ENCODE measurements around the gene KIF2C. TPM values are rescaled to one million over a fixed set of nuclear protein-coding genes. Genes with fewer than 3 reads are reported as not detected.

KIF2C gene
- polyA plus RNA-seq, 1 of the 3 experiments (the other 2 are of a cell fraction) = 20.7 TPM

GRCh38 chr1:44807364-44808062, 67.9 kb downstream of the KIF2C start (continued):
- TF ChIP-seq ZBTB33 (IDR thresholded peaks at IDR 0.05; ENCODE audit: borderline replicate concordance, low read depth) (no peak), FOXM1 (IDR thresholded peaks at IDR 0.05; ENCODE audit: low read depth) (peak; percentile 35; the same call in 1 of the 2 replicates), MXI1 (IDR thresholded peaks at IDR 0.05; ENCODE audit: low read depth, low read length) (0 out of 2 replicates have a peak, but pooled peaks have one; percentile 22), SMC3 (IDR thresholded peaks at IDR 0.05; ENCODE audit: low read depth, low read length) (no peak), NRF1 (IDR thresholded peaks at IDR 0.05; ENCODE audit: low read depth, low read length) (no peak; the same call in 1 of the 2 replicates), GABPA (IDR thresholded peaks at IDR 0.05; ENCODE audit: low read depth) (peak; percentile 65), CTCF (IDR thresholded peaks at IDR 0.05) (no peak), MEF2A (IDR thresholded peaks at IDR 0.05; ENCODE audit: borderline replicate concordance, low read depth) (no peak), GATA2 (CRISPR knock-in tag; IDR thresholded peaks at IDR 0.05) (no peak), USF2 (IDR thresholded peaks at IDR 0.05; ENCODE audit: borderline replicate concordance, low read depth, low read length) (no peak), PBX3 (IDR thresholded peaks at IDR 0.05) (peak; percentile 58), TEAD4 (IDR thresholded peaks at IDR 0.05; ENCODE audit: borderline replicate concordance, insufficient read depth) (peak; percentile 75), IRF3 (IDR thresholded peaks at IDR 0.05; ENCODE audit: low read depth, low read length) (no peak), NFIC (IDR thresholded peaks at IDR 0.05; ENCODE audit: borderline replicate concordance) (peak; percentile 81), YY1 (IDR thresholded peaks at IDR 0.05; ENCODE audit: low read depth) (peak; percentile 56; the same call in 1 of the 2 replicates)
